ENCODE data around the gene ACTL10. TPM values are rescaled to one million over a fixed set of nuclear protein-coding genes. Genes with fewer than 3 reads are reported as not detected.
A peak's percentile ranks its signal among the peaks of the same experiment; 100 is the strongest.

Gene ACTL10
- total and polyA plus RNA-seq, 2 of the 13 experiments (the other 11 are each of a cell fraction or from before 2014, with no cell fraction given) = not detected

- TF ChIP-seq KLF11 (CRISPR knock-in tag; IDR thresholded peaks at IDR 0.05) (peak; percentile 84; the same call in 1 of the 2 replicates), TBX3 (IDR thresholded peaks at IDR 0.05; ENCODE audit: borderline replicate concordance) (no peak), HNRNPLL (IDR thresholded peaks at IDR 0.05; ENCODE audit: low read depth, low read length, poor library complexity, severe bottlenecking) (no peak), ZNF136 (CRISPR knock-in tag; IDR thresholded peaks at IDR 0.05; ENCODE audit: low read depth) (peak; percentile 72; the same call in 1 of the 2 replicates), ZNF567 (CRISPR knock-in tag; IDR thresholded peaks at IDR 0.05; ENCODE audit: borderline replicate concordance) (no peak), NCOR1 (IDR thresholded peaks at IDR 0.05; ENCODE audit: borderline replicate concordance, low read length) (no peak), NFATC3 (CRISPR knock-in tag; IDR thresholded peaks at IDR 0.05) (0 out of 2 replicates have a peak, but pooled peaks have one; percentile 19), CSRNP1 (CRISPR knock-in tag; IDR thresholded peaks at IDR 0.05) (no peak; the same call in 1 of the 2 replicates), POGK (CRISPR knock-in tag; conservative IDR thresholded peaks at IDR 0.05) (peak; percentile 72), ZNF574 (CRISPR knock-in tag; IDR thresholded peaks at IDR 0.05) (peak; percentile 55), EHMT2 (IDR thresholded peaks at IDR 0.05; ENCODE audit: borderline replicate concordance, low read depth, low read length) (no peak), DMAP1 (CRISPR knock-in tag; IDR thresholded peaks at IDR 0.05) (no peak), KAT8 (CRISPR knock-in tag; IDR thresholded peaks at IDR 0.05) (0 out of 2 replicates have a peak, but pooled peaks have one; percentile 17), FOXO1 (CRISPR knock-in tag; IDR thresholded peaks at IDR 0.05) (peak; percentile 0; the same call in 1 of the 2 replicates), ARID5B (CRISPR knock-in tag; IDR thresholded peaks at IDR 0.05) (peak; percentile 40; the same call in 1 of the 2 replicates)
Measured at GRCh38 chr20:33653218-33653899, 13.4 kb upstream of the ACTL10 start (continued).
